Measurements from ENCODE around the gene NFILZ.

Gene NFILZ

GRCh38 chr19:8629996-8630683 is at the start of gene NFILZ:
NFILZ (plus strand) TSS chr19:8630633; CDS start chr19:8676766, 46,133 bp downstream.
- DNase-seq, result no peak

GRCh38 chr19:8580710-8581281 is 49.6 kb upstream of the NFILZ start:
- DNase-seq, result peak; percentile 88

- DNase-seq, result no peak
Measured at GRCh38 chr19:8584965-8585893, 45.2 kb upstream of the NFILZ start.

GRCh38 chr19:8585894-8586750 is 44.3 kb upstream of the NFILZ start:
- DNase-seq, result peak; percentile 71

GRCh38 chr19:8589177-8589714 is 41.2 kb upstream of the NFILZ start:
- no peak for DNase-seq

- peak; percentile 95 for DNase-seq
Measured at GRCh38 chr19:8592231-8593009, 38.0 kb upstream of the NFILZ start.

- no peak for DNase-seq
Measured at GRCh38 chr19:8593931-8594330, 36.5 kb upstream of the NFILZ start.

- DNase-seq, result no peak
Measured at GRCh38 chr19:8595651-8596050, 34.8 kb upstream of the NFILZ start.

GRCh38 chr19:8596168-8596567 is 34.3 kb upstream of the NFILZ start:
- DNase-seq, result no peak

GRCh38 chr19:8600064-8600463 is 30.4 kb upstream of the NFILZ start:
- no peak for DNase-seq

- no peak for DNase-seq
Measured at GRCh38 chr19:8600816-8601215, 29.6 kb upstream of the NFILZ start.

- DNase-seq, result no peak
Measured at GRCh38 chr19:8601796-8602195, 28.6 kb upstream of the NFILZ start.

- no peak for DNase-seq
Measured at GRCh38 chr19:8605514-8605913, 24.9 kb upstream of the NFILZ start.

- DNase-seq, result no peak
Measured at GRCh38 chr19:8607386-8607785, 23.0 kb upstream of the NFILZ start.

- no peak for DNase-seq
Measured at GRCh38 chr19:8608941-8609278, 21.5 kb upstream of the NFILZ start.

- peak; percentile 42 for DNase-seq
Measured at GRCh38 chr19:8609279-8610040, 21.0 kb upstream of the NFILZ start.

GRCh38 chr19:8610041-8610935 is 20.1 kb upstream of the NFILZ start, which contains the start of gene ADAMTS10:
ADAMTS10 (minus strand) TSS chr19:8610715; CDS start chr19:8605710, 5,005 bp downstream.
- DNase-seq, result peak; percentile 41

GRCh38 chr19:8610936-8611300 is 19.5 kb upstream of the NFILZ start:
- DNase-seq, result no peak

- no peak for DNase-seq
Measured at GRCh38 chr19:8611391-8611876, 19.0 kb upstream of the NFILZ start.
